Measurements from ENCODE around the gene ADAMTS17. TPM values are rescaled to one million over a fixed set of nuclear protein-coding genes. Genes with fewer than 3 reads are reported as not detected.

The ADAMTS17 gene
- total RNA-seq, 4 donors from 2014 or later = 7.2 to 15.1 (median 8.9) TPM

DNA sequence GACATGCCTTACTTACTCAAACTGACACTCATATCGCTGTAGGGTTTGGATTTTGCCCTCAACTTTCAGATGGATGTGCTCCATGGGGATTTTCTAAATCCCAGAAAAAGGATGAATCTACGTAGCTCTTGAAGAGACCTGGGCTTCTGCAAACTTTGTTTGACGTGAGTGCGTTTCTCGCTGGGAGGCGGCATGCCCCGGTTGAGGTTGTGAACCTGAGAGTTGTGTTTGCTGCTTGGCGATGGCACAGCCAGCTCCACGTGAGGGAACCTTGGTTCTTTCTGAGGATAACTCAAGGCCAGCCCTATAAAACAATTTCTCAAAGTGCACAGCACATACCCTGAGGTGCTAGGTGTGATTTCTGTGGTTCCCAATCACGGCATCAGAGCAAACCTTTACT, 209.5 kb downstream of the ADAMTS17 start:
- no peaks in the 10 kb centered on the region for H3K4me1 ChIP-seq
- no peaks in the 10 kb centered on the region for H3K36me3 ChIP-seq
- DNase-seq = no peak
- H3K27ac ChIP-seq = no peak overlapping the region
- TF ChIP-seq, protein P1, sequence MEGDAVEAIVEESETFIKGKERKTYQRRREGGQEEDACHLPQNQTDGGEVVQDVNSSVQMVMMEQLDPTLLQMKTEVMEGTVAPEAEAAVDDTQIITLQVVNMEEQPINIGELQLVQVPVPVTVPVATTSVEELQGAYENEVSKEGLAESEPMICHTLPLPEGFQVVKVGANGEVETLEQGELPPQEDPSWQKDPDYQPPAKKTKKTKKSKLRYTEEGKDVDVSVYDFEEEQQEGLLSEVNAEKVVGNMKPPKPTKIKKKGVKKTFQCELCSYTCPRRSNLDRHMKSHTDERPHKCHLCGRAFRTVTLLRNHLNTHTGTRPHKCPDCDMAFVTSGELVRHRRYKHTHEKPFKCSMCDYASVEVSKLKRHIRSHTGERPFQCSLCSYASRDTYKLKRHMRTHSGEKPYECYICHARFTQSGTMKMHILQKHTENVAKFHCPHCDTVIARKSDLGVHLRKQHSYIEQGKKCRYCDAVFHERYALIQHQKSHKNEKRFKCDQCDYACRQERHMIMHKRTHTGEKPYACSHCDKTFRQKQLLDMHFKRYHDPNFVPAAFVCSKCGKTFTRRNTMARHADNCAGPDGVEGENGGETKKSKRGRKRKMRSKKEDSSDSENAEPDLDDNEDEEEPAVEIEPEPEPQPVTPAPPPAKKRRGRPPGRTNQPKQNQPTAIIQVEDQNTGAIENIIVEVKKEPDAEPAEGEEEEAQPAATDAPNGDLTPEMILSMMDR (IDR thresholded peaks at IDR 0.05) = no peak
- TF ChIP-seq POLR2A (IDR thresholded peaks at IDR 0.05) = no peak
- no peaks in the 10 kb centered on the region for H3K9me3 ChIP-seq
- peak overlapping the region in 1 of 4 donors; percentile 36 for H3K4me3 ChIP-seq
- H3K27me3 ChIP-seq = no peaks in the 10 kb centered on the region

- Histone ChIP-seq H3K27ac (no peak overlapping the region), H3K4me3 (peak overlapping the region in 2 of 4 donors; percentile 36 to 38), H3K27me3 (no peaks in the 10 kb centered on the region), H3K4me1 (no peaks in the 10 kb centered on the region), H3K36me3 (no peaks in the 10 kb centered on the region), H3K9me3 (no peaks in the 10 kb centered on the region)
- TF ChIP-seq, protein P1 (IDR thresholded peaks at IDR 0.05) = peak in 3 of 6 experiments; percentile 25 to 35 (median 30)
- TF ChIP-seq POLR2A (IDR thresholded peaks at IDR 0.05) = no peak
- peak in 1 of 3 donors; percentile 62 for DNase-seq
These were observed 210.2 kb downstream of the ADAMTS17 start for GRCh38 chr15:100131321-100132224.

DNA sequence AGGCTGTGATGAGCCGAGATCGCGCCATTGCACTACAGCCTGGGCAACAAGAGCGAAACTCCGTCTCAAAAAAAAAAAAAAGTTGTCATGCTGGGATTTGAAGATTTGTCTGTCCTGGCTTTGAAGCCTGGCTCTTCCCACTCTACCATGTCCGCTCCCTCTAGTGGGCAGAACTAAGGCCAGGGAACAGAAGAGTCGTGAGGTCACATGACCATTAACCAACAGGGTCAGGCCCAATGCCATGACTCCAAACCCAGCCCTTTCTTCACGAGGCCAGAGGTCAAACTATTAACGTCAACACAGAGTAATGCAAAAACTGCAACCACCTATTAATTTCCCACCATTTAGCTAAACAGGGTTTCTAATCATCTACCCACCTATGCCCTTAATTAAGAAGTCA, 212.1 kb downstream of the ADAMTS17 start:
- no peaks in the 10 kb centered on the region for H3K4me1 ChIP-seq
- DNase-seq = no peak
- H3K4me3 ChIP-seq = no peak overlapping the region
- no peak overlapping the region for H3K27ac ChIP-seq
- no peaks in the 10 kb centered on the region for H3K27me3 ChIP-seq
- no peaks in the 10 kb centered on the region for H3K9me3 ChIP-seq
- H3K36me3 ChIP-seq = no peaks in the 10 kb centered on the region
- TF ChIP-seq, protein P1 (IDR thresholded peaks at IDR 0.05) = no peak
- TF ChIP-seq POLR2A (IDR thresholded peaks at IDR 0.05) = no peak

DNA sequence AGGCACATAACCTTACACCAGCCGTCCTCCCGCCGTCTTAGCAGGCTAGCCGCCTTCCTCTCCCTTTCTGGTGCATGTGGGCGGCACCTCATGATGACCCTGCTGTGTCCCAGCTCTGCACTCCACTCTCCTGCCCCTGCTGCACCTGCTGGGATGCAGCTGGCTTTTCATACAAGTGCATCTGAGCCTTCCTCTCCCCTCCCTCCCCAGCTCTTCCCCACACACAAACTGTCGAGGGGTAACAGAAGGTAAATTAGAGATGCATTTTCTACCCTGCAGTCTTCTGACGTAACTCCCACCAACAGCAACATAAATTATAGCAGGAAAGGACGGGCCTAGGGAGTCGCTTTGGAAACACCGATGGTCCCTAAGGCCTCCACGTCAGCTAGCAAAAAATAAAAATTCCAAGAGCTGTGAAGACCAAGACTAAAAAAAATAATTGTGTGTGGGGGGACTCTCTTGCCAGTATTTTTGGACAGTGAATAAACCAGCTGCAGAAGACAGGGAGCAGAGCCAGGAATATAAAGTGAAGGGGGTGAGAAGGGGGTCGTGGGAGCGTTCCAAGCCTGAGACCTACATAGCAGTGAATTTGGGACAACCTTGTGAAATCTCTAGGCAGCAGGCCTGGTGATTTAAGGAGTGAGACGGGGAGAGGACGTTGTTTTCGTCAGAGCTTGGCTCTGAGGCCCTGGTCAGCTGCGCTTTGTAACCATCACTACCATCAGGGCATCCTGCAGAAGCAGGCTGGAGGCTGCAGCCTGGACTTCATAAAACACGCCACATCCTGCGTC, 216.2 kb downstream of the ADAMTS17 start:
- Histone ChIP-seq H3K36me3 (no peaks in the 10 kb centered on the region), H3K9me3 (no peaks in the 10 kb centered on the region), H3K4me1 (no peaks in the 10 kb centered on the region), H3K27me3 (no peaks in the 10 kb centered on the region), H3K27ac (peak overlapping the region in 1 of 4 donors; percentile 42), H3K4me3 (no peak overlapping the region)
- DNase-seq = peak in 1 of 3 donors; percentile 55
- TF ChIP-seq, protein P1 (IDR thresholded peaks at IDR 0.05) = no peak
- no peak for TF ChIP-seq POLR2A (IDR thresholded peaks at IDR 0.05)

DNA sequence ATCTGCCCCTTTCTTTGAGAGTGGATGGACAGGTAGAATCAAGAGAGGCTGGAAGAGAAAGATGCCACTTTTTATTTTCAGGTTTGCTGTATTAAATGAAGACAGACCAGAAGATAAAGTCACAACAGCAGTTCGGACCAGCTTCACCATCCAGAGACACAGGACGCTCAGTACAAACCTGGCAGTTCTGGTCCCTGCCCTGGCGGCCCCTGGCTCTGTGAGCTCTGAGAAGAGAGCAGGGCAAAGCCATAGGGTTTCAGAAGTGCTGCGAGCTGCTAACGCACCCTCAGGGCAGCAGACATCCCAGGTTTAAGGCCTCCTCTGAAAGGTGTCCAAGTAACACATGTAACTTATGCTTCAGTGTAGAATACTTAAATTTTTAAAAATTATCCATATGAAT, 216.8 kb downstream of the ADAMTS17 start:
- no peaks in the 10 kb centered on the region for H3K36me3 ChIP-seq
- TF ChIP-seq, protein P1 (IDR thresholded peaks at IDR 0.05) = no peak
- TF ChIP-seq POLR2A (IDR thresholded peaks at IDR 0.05) = no peak
- DNase-seq = no peak
- H3K9me3 ChIP-seq = no peaks in the 10 kb centered on the region
- H3K4me1 ChIP-seq = no peaks in the 10 kb centered on the region
- H3K27me3 ChIP-seq = no peaks in the 10 kb centered on the region
- H3K4me3 ChIP-seq = no peak overlapping the region
- H3K27ac ChIP-seq = peak overlapping the region in 1 of 4 donors; percentile 42
